Muscle of leg (tissue), 11 donors: ENCODE measurements around the gene ZXDC. TPM values are rescaled to one million over a fixed set of nuclear protein-coding genes. Genes with fewer than 3 reads are reported as not detected.

Experiments
- DNase-seq: peaks from one replicate; pipeline ENCODE4 v3.0.0; 2013
- H3K27ac ChIP-seq: one replicate; pipeline ENCODE4 v1.5.1; 2013; ENCODE audit warnings: mild to moderate bottlenecking, low read length, control low read depth
- H3K27me3 ChIP-seq: one replicate; pipeline ENCODE4 v1.6.1; 2013; ENCODE audit warnings: low read length; ENCODE audit not compliant: control insufficient read depth, insufficient read depth
- H3K36me3 ChIP-seq: one replicate; pipeline ENCODE4 v1.6.1; 2013; ENCODE audit warnings: low read length; ENCODE audit not compliant: control insufficient read depth, insufficient read depth
- H3K4me1 ChIP-seq: one replicate; pipeline ENCODE4 v1.6.1; 2013; ENCODE audit warnings: low read length; ENCODE audit not compliant: control insufficient read depth, insufficient read depth
- H3K4me3 ChIP-seq: one replicate; pipeline ENCODE4 v1.5.1; 2013; ENCODE audit warnings: low read length, control low read depth
- H3K9me3 ChIP-seq: replicated peaks from 2 replicates; pipeline ENCODE4 v1.6.1; 2013; ENCODE audit warnings: low read depth, low read length; ENCODE audit not compliant: control insufficient read depth
- WGBS: methylation state at CpG from one replicate; pipeline ENCODE4 v1.1.5; 2013; ENCODE audit warnings: missing lambda C conversion rate; ENCODE audit not compliant: insufficient coverage; 5-methylcytosine and 5-hydroxymethylcytosine counted together
- polyA plus RNA-seq, 8 donors: library from polyadenylated mRNA; unstranded; fragments of 120-200 nt; gene quantifications; one replicate each; pipeline versions ENCODE4 v1.2.1 to v1.2.3, GENCODE V29; 2013; ENCODE audit warnings: inconsistent platforms in 1 of 8, low replicate concordance in 1 of 8; ENCODE audit not compliant: insufficient read length in 8 of 8, insufficient read depth in 1 of 8
- total RNA-seq: library from RNA; stranded (reverse); fragments of 120-200 nt; gene quantifications from one replicate; pipeline ENCODE4 v1.2.4, GENCODE V29; 2013

ZXDC gene
- total and polyA plus RNA-seq, 9 donors: 18.4 to 27.4 (median 22.2) TPM

DNA sequence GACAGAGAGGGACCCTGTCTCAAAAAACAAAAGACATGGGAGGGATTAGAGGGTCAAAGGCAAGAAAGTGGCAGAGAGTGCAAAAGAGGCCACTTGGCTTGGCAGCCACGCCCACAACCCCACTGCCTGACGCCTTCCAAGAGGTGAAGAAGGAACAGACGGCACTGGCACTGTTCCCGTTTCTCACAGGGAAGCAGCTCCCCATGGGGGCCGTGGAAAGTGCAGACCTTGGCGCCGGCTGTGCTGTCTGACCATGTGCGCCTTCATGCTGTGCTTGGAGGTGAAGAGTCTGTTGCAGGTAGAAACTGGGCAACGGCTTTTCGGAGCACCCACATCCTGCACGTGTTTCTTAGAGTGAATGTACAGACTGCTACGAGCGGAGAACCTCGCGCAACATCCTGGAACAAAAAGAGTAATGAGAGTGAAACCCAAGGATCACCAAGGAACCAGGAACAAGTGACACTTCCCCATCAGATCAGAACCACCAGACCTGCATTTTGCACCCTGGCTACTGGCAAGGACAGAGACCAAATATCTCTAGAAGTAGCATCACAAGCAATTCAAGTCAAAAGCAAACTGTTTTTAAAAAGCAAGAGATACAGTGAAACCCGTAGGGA is 9.7 kb downstream of the ZXDC start:
- Histone ChIP-seq H3K36me3 (peaks cover 88% of the 10 kb centered on the region), H3K4me1 (peaks cover 29% of the 10 kb centered on the region), H3K27ac (no peak overlapping the region), H3K27me3 (no peaks in the 10 kb centered on the region), H3K4me3 (no peak overlapping the region), H3K9me3 (no peaks in the 10 kb centered on the region)
- peak; percentile 51 for DNase-seq
- 71% methylated on average over 14 of the region's 16 CpGs for WGBS

DNA sequence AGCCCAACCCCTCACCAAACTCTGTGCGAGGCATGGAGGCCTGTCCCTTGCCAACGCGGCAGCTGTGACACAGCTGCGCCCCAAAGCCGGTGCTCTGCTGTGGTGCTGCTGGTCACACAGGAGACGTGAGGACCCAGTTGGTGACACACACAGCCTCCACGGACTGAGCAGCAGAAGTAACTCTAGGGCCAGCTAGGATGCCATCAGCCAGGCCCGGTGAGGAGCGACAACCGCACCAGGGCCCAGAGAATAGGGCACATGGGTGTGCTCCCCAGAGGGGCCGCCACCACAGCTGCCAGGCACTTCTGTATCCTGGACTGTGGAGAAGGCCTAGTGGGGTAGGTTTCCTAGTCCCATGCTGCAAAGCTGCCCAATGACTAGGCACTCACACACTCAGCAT is 10.7 kb downstream of the ZXDC start:
- H3K36me3 ChIP-seq: peaks cover 87% of the 10 kb centered on the region
- 84% methylated on average over 11 of the region's 11 CpGs for WGBS
- peaks cover 29% of the 10 kb centered on the region for H3K4me1 ChIP-seq
- H3K9me3 ChIP-seq: no peaks in the 10 kb centered on the region
- DNase-seq: no peak
- H3K27me3 ChIP-seq: no peaks in the 10 kb centered on the region
- no peak overlapping the region for H3K4me3 ChIP-seq
- H3K27ac ChIP-seq: no peak overlapping the region

DNA sequence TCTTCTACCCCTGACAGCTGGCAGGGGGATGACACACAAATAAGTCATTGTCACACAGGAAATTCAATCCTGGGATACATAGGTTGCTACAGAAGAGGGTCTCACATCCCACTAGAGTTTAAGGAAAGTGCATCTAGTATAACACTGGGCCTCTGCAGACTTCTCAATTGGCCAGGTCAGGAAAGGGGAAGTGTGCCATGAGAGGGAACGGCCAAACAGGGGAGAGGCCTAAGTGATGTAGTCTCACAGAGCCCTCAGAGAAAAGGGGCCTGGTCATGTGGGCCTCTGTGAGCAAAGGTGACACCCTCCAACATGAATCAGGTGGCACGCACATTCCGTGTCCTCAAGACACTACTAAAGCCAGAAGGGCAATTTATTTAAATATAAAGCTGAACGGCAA is 11.2 kb downstream of the ZXDC start:
- Histone ChIP-seq H3K36me3 (peaks cover 86% of the 10 kb centered on the region), H3K27me3 (no peaks in the 10 kb centered on the region), H3K4me3 (no peak overlapping the region), H3K4me1 (peaks cover 29% of the 10 kb centered on the region), H3K9me3 (no peaks in the 10 kb centered on the region), H3K27ac (no peak overlapping the region)
- DNase-seq: no peak
- no CpG with 5 or more reads among the region's 4 CpGs for WGBS

DNA sequence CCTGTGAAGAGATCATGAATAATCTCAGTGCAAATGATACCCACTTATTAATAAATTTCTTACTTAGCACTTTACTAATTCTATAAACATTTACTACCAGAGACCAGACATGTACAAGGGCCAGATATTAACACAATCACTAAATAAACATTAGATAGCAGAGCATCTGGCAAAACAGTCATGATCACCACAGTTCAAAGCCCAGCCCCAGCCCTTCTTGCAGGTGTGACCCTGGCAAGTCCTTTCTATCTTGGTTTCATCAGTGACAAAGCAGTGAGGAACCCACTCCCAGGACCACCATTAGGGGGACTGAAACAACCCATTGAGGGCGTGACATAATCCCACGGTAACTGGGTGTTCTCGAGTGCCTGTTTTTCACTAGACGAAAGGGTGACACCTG is 11.6 kb downstream of the ZXDC start:
- Histone ChIP-seq H3K9me3 (no peaks in the 10 kb centered on the region), H3K27ac (no peak overlapping the region), H3K4me3 (no peak overlapping the region), H3K36me3 (peaks cover 85% of the 10 kb centered on the region), H3K27me3 (no peaks in the 10 kb centered on the region), H3K4me1 (peaks cover 29% of the 10 kb centered on the region)
- 80% methylated on average over 2 of the region's 4 CpGs for WGBS
- DNase-seq: no peak

DNA sequence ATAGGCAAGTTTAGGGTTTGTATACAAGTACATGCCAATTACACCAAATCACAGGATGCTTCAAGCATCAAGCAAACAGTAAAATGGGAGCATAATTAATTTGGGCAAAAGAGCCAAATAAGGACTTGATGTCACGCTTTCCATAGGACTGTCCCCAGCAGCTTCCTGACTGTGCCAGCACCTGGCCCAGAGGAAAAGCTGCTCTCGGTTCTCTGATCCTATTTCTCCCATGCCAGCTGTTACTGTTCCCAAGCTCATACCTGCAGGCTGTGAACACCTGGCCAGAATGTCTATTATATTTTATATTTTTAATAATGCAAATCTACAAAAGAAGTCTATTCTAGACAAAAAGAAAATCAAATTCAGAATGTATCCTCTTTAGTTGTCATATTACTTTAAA is 12.2 kb downstream of the ZXDC start:
- Histone ChIP-seq H3K4me3 (no peak overlapping the region), H3K36me3 (peaks cover 81% of the 10 kb centered on the region), H3K4me1 (peaks cover 29% of the 10 kb centered on the region), H3K27ac (no peak overlapping the region), H3K9me3 (no peaks in the 10 kb centered on the region), H3K27me3 (no peaks in the 10 kb centered on the region)
- no peak for DNase-seq
- 100% methylated on average over 1 of the region's 2 CpGs for WGBS

DNA sequence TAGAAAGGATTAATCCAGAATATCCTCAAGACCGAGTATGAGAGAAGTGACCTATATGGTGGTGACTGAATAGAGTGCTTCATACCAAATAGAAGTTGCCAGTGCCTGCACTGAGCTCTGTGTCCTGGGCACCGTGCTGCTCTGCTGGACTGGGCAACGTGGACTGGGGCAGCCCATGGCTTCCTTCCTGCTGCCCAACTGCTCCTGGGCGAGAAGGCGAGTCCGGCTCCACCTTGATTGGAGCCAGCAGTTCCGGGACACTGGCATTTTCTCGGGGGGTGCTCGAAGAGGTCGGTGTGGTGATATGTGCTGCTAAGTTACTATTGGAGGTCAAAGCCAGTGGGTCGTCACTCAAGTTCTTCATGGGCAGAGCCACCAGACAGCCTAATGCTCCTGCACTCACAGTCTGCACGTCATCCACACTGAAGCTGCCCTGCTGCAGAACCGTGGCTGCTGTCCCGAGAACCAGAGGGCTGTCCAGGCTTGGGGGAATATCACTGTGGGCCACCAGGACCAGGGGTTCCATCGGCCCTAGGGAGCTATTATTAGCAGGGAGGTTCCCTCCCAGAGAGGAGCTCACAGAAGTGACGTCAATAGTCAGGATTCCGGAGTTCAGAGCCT is 14.1 kb downstream of the ZXDC start:
- Histone ChIP-seq H3K9me3 (no peaks in the 10 kb centered on the region), H3K27ac (no peak overlapping the region), H3K4me3 (no peak overlapping the region), H3K36me3 (peaks cover 77% of the 10 kb centered on the region), H3K4me1 (peaks cover 24% of the 10 kb centered on the region), H3K27me3 (no peaks in the 10 kb centered on the region)
- 92% methylated on average over 15 of the region's 17 CpGs for WGBS
- DNase-seq: no peak

DNA sequence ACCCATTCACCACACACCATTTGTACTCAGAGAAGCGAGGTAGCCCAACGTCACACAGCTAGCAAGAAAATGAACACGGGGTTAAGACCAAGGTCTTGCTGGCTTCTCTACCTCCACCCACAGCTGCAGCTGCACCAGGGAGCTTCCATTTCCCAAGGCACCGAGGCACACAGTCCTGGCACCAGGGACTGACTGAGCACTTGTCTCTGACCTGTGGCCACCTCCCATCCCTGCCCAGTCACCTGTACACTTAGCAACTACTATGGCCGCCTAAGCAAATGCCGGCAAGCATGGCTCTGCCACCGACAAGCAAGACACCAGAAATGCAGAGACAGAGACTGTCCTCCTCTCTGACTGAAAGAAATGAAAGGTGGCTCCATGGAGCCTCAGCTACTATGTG is 15.3 kb downstream of the ZXDC start:
- 93% methylated on average over 6 of the region's 7 CpGs for WGBS
- DNase-seq: no peak
- Histone ChIP-seq H3K4me1 (peaks cover 17% of the 10 kb centered on the region), H3K4me3 (no peak overlapping the region), H3K9me3 (no peaks in the 10 kb centered on the region), H3K27ac (no peak overlapping the region), H3K27me3 (no peaks in the 10 kb centered on the region), H3K36me3 (peaks cover 73% of the 10 kb centered on the region)

DNA sequence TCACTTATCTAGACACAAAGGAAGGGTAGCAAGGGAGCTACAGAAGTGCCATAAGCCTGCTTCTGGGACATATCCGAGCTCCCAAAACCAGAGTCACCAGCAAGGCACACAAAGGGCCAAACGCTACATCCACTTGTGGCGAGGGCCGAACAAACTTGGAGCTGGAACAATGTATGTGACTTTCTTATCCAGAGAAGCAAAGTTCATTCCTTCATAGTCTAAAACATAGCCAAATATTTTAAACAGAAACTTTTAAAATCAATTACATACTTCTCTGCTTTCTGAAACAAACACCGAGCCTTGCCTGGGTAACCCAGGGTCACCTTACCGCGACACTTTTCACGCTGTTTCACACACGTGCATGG is 15.9 kb downstream of the ZXDC start:
- Histone ChIP-seq H3K9me3 (no peaks in the 10 kb centered on the region), H3K4me1 (peaks cover 11% of the 10 kb centered on the region), H3K27me3 (no peaks in the 10 kb centered on the region), H3K36me3 (peaks cover 70% of the 10 kb centered on the region), H3K27ac (no peak overlapping the region), H3K4me3 (no peak overlapping the region)
- DNase-seq: no peak
- 94% methylated on average over 9 of the region's 9 CpGs for WGBS

DNA sequence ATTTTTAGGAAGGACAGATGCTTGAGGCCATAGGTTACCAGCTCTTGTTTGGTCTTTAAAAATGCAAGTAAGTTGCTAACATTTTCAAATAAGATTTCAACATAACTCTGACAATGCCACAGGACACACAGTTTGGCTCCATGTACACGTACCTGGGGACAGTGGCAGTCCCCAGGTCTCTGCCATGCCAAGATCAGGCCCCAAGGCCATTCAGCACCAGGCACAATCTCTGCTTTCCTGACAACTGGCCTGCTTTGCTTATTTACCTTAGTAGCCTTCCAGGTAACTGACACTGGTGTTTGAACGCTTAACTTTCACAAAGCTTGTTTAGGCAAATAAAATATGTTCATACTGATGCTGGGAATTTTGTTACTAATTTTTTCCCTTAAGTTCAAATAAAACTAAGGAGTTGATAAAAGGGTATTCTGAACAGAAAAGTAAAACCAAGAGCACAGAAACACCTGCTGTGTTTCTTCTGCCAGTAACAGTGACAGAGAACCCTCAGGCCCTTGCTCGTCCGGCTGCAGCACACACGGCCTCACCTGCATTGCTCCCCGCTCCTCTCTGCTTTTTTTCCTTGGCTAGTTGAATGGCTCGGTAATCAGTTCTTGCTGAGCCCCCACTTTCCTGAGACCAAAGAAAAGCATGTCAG is 16.5 kb downstream of the ZXDC start:
- H3K36me3 ChIP-seq: peaks cover 68% of the 10 kb centered on the region
- no peak for DNase-seq
- no peaks in the 10 kb centered on the region for H3K27me3 ChIP-seq
- H3K9me3 ChIP-seq: no peaks in the 10 kb centered on the region
- 78% methylated on average over 6 of the region's 7 CpGs for WGBS
- H3K4me1 ChIP-seq: peaks cover 8% of the 10 kb centered on the region
- no peak overlapping the region for H3K27ac ChIP-seq
- H3K4me3 ChIP-seq: no peak overlapping the region

DNA sequence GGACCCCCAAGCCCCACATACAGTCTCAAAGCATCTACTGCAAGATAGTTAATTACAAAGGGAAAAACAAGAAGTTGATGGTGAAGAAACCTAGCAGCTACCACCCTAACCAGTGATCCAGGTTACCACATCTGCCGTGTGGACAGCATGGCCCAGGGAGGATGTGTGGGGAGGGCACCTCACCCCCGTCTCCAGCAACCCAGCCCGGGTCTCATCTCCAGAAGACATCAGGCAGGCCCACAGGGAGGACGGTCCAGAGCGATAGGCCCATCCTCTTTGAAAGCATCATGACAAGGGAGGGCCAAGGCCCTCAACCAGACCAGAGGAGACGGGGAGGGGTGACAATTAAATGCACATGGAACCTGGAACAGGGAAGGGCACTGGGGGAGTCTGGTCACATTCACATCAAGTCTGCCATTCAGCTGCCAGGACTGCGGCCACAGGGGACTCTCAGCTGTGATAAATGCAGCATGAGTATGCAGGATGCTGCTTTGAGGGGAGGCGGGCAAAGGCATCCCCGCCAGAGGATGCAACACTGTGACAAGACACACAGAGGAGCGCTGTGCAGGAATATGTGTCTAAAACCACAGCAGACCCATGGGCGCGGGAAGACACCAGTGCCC is 18.8 kb downstream of the ZXDC start:
- Histone ChIP-seq H3K27me3 (no peaks in the 10 kb centered on the region), H3K27ac (no peak overlapping the region), H3K4me1 (no peaks in the 10 kb centered on the region), H3K36me3 (peaks cover 61% of the 10 kb centered on the region), H3K9me3 (no peaks in the 10 kb centered on the region), H3K4me3 (no peak overlapping the region)
- 83% methylated on average over 11 of the region's 12 CpGs for WGBS
- no peak for DNase-seq
